ENCODE results near the gene SPG11. TPM values are rescaled to one million over a fixed set of nuclear protein-coding genes. Genes with fewer than 3 reads are reported as not detected.
"Not testable (repeated sequence)": the region's sequence is repeated elsewhere in the genome, so short reads cannot be mapped to it uniquely, and the experiment has no call there.

The SPG11 gene
- total and polyA plus RNA-seq, 2 experiments from 2014 or later: 21.5 to 53.6 TPM

GRCh38 chr15:44705986-44706385 lies 42.5 kb upstream of the SPG11 start:
- H2AFZ ChIP-seq: no peak overlapping the region
- H3K9me2 ChIP-seq (ENCODE audit: insufficient read depth): no peaks in the 10 kb centered on the region
- DNase-seq: no peak
- TF ChIP-seq EZH2 (IDR thresholded peaks at IDR 0.05; ENCODE audit: insufficient read depth, poor library complexity, severe bottlenecking) (no peak), EZH2phosphoT487 (IDR thresholded peaks at IDR 0.05; ENCODE audit: insufficient read depth, low read depth) (no peak)
- peaks cover 10% of the 10 kb centered on the region for H3K79me2 ChIP-seq (ENCODE audit: insufficient read depth)
- no peak overlapping the region for H3K4me3 ChIP-seq
- H3K9ac ChIP-seq: no peak overlapping the region
- in situ Hi-C loops (cut with MboI): no loop called here
- H4K20me1 ChIP-seq (ENCODE audit: insufficient read depth): no peaks in the 10 kb centered on the region
- no peaks in the 10 kb centered on the region for H3K36me3 ChIP-seq (ENCODE audit: low read depth)
- H3K4me1 ChIP-seq (ENCODE audit: insufficient read depth): no peaks in the 10 kb centered on the region
- no peak overlapping the region for H3K4me2 ChIP-seq (ENCODE audit: unreplicated experiment)
- no peak overlapping the region for H3K27ac ChIP-seq
- WGBS, 2 experiments (ENCODE audit: low coverage in 1 of 2, low lambda C conversion rate in 2 of 2, missing lambda C conversion rate in 2 of 2): 54 to 56% methylated on average over 1 of the region's 1 CpG
- peaks cover 7% of the 10 kb centered on the region; the same call in 1 of the 2 replicates for H3F3A ChIP-seq (ENCODE audit: insufficient read depth)
- no peaks in the 10 kb centered on the region for H3K27me3 ChIP-seq (replicated peaks; ENCODE audit: insufficient read depth)
- H3K9me3 ChIP-seq (ENCODE audit: low read depth): no peaks in the 10 kb centered on the region

GRCh38 chr15:44700676-44701075 lies 37.2 kb upstream of the SPG11 start:
- H3F3A ChIP-seq (ENCODE audit: insufficient read depth); H3K27ac ChIP-seq; in situ Hi-C loops (cut with MboI); H3K9me2 ChIP-seq (ENCODE audit: insufficient read depth); H3K4me2 ChIP-seq (ENCODE audit: unreplicated experiment); H3K9me3 ChIP-seq (ENCODE audit: low read depth); H2AFZ ChIP-seq; H3K79me2 ChIP-seq (ENCODE audit: insufficient read depth); DNase-seq; H3K27me3 ChIP-seq (replicated peaks; ENCODE audit: insufficient read depth); H3K9ac ChIP-seq; H4K20me1 ChIP-seq (ENCODE audit: insufficient read depth); H3K4me3 ChIP-seq; H3K36me3 ChIP-seq (ENCODE audit: low read depth); H3K4me1 ChIP-seq (ENCODE audit: insufficient read depth): not testable (repeated sequence)

- H3K36me3 ChIP-seq (ENCODE audit: low read depth): no peaks in the 10 kb centered on the region
- H3K9ac ChIP-seq: no peak overlapping the region
- no peaks in the 10 kb centered on the region for H3K9me2 ChIP-seq (ENCODE audit: insufficient read depth)
- H3K9me3 ChIP-seq (ENCODE audit: low read depth): no peaks in the 10 kb centered on the region
- H3K27ac ChIP-seq: no peak overlapping the region
- no peak for TF ChIP-seq EZH2 (IDR thresholded peaks at IDR 0.05; ENCODE audit: insufficient read depth, poor library complexity, severe bottlenecking)
- no peak for TF ChIP-seq EZH2phosphoT487 (IDR thresholded peaks at IDR 0.05; ENCODE audit: insufficient read depth, low read depth)
- DNase-seq: no peak
- H3K79me2 ChIP-seq (ENCODE audit: insufficient read depth): no peaks in the 10 kb centered on the region
- H3K4me3 ChIP-seq: no peak overlapping the region
- no peaks in the 10 kb centered on the region for H4K20me1 ChIP-seq (ENCODE audit: insufficient read depth)
- H3K4me2 ChIP-seq (ENCODE audit: unreplicated experiment): no peak overlapping the region
- no peaks in the 10 kb centered on the region for H3K4me1 ChIP-seq (ENCODE audit: insufficient read depth)
- H3K27me3 ChIP-seq (replicated peaks; ENCODE audit: insufficient read depth): peaks cover 5% of the 10 kb centered on the region; the same call in 1 of the 2 replicates
- H3F3A ChIP-seq (ENCODE audit: insufficient read depth): no peaks in the 10 kb centered on the region
- no peak overlapping the region for H2AFZ ChIP-seq
- 43 to 52% methylated on average over 2 of the region's 2 CpGs for WGBS, 2 experiments (ENCODE audit: low coverage in 1 of 2, low lambda C conversion rate in 2 of 2, missing lambda C conversion rate in 2 of 2)
- in situ Hi-C loops (cut with MboI): no loop called here
These were observed 35.2 kb upstream of the SPG11 start for GRCh38 chr15:44698641-44699040.

- H3K27ac ChIP-seq: no peak overlapping the region
- peaks cover 5% of the 10 kb centered on the region; the same call in 1 of the 2 replicates for H3K27me3 ChIP-seq (replicated peaks; ENCODE audit: insufficient read depth)
- H4K20me1 ChIP-seq (ENCODE audit: insufficient read depth): no peaks in the 10 kb centered on the region
- H3K4me2 ChIP-seq (ENCODE audit: unreplicated experiment): no peak overlapping the region
- no peaks in the 10 kb centered on the region for H3K79me2 ChIP-seq (ENCODE audit: insufficient read depth)
- H3K36me3 ChIP-seq (ENCODE audit: low read depth): no peaks in the 10 kb centered on the region
- H3K9me3 ChIP-seq (ENCODE audit: low read depth): no peaks in the 10 kb centered on the region
- no peaks in the 10 kb centered on the region for H3K9me2 ChIP-seq (ENCODE audit: insufficient read depth)
- in situ Hi-C loops (cut with MboI): no loop called here
- no peak overlapping the region for H2AFZ ChIP-seq
- DNase-seq: no peak
- H3K9ac ChIP-seq: no peak overlapping the region
- no peaks in the 10 kb centered on the region for H3F3A ChIP-seq (ENCODE audit: insufficient read depth)
- no peaks in the 10 kb centered on the region for H3K4me1 ChIP-seq (ENCODE audit: insufficient read depth)
- TF ChIP-seq EZH2 (IDR thresholded peaks at IDR 0.05; ENCODE audit: insufficient read depth, poor library complexity, severe bottlenecking): no peak
- TF ChIP-seq EZH2phosphoT487 (IDR thresholded peaks at IDR 0.05; ENCODE audit: insufficient read depth, low read depth): no peak
- no peak overlapping the region for H3K4me3 ChIP-seq
These were observed 33.6 kb upstream of the SPG11 start for GRCh38 chr15:44697014-44697413.

- H3K4me3 ChIP-seq: no peak overlapping the region
- peak overlapping the region; percentile 20; the same call in 1 of the 2 replicates for H2AFZ ChIP-seq
- no peak overlapping the region for H3K4me2 ChIP-seq (ENCODE audit: unreplicated experiment)
- no peaks in the 10 kb centered on the region for H3K36me3 ChIP-seq (ENCODE audit: low read depth)
- H3K27ac ChIP-seq: no peak overlapping the region
- DNase-seq: no peak
- no peaks in the 10 kb centered on the region for H3K9me2 ChIP-seq (ENCODE audit: insufficient read depth)
- no peaks in the 10 kb centered on the region for H3K9me3 ChIP-seq (ENCODE audit: low read depth)
- in situ Hi-C loops (cut with MboI): no loop called here
- no peaks in the 10 kb centered on the region for H3K79me2 ChIP-seq (ENCODE audit: insufficient read depth)
- no peaks in the 10 kb centered on the region for H4K20me1 ChIP-seq (ENCODE audit: insufficient read depth)
- no peaks in the 10 kb centered on the region for H3F3A ChIP-seq (ENCODE audit: insufficient read depth)
- TF ChIP-seq EZH2 (IDR thresholded peaks at IDR 0.05; ENCODE audit: insufficient read depth, poor library complexity, severe bottlenecking): no peak
- no peak for TF ChIP-seq EZH2phosphoT487 (IDR thresholded peaks at IDR 0.05; ENCODE audit: insufficient read depth, low read depth)
- 64 to 72% methylated on average over 3 of the region's 3 CpGs for WGBS, 2 experiments (ENCODE audit: low coverage in 1 of 2, low lambda C conversion rate in 2 of 2, missing lambda C conversion rate in 2 of 2)
- H3K9ac ChIP-seq: no peak overlapping the region
- H3K4me1 ChIP-seq (ENCODE audit: insufficient read depth): no peaks in the 10 kb centered on the region
- peaks cover 5% of the 10 kb centered on the region; the same call in 1 of the 2 replicates for H3K27me3 ChIP-seq (replicated peaks; ENCODE audit: insufficient read depth)
These were observed 31.8 kb upstream of the SPG11 start for GRCh38 chr15:44695294-44695693.

Measured in GM23248 (cell line).